ENCODE measurements around the gene HLA-DRB1. TPM values are rescaled to one million over a fixed set of nuclear protein-coding genes. Genes with fewer than 3 reads are reported as not detected.
"Not testable (repeated sequence)": the region's sequence is repeated elsewhere in the genome, so short reads cannot be mapped to it uniquely, and the experiment has no call there.

Gene HLA-DRB1
- polyA plus RNA-seq, 1 donor, result 159 TPM

DNA sequence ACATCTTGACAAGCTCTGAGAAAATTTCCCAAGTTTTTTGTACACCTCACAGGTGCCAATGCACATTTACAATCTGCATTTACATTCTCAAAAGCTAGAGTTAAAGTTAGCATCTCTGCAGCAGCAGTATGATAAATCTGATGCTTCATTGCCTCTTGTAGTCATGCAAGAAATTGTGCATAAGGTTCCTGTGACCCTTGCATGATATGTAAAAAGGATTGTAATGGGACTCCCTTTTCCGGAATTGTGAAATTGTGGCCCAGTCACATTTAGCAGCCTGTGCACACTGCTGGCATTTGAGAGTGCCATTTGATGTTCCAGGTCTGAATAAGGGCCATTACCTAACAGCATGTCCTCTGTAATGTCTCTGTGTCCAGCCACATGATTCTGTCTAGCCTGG is 24.1 kb downstream of the HLA-DRB1 start:
- H3K4me1 ChIP-seq (ENCODE audit: control insufficient read depth, insufficient read depth, low read length), result no peaks in the 10 kb centered on the region
- no CpG with 5 or more reads among the region's 1 CpG for WGBS (ENCODE audit: insufficient coverage, low lambda C conversion rate)
- H3K4me3 ChIP-seq (ENCODE audit: low read length), result no peak overlapping the region
- no peak overlapping the region for H3K27ac ChIP-seq (ENCODE audit: low read length)
- no peak for DNase-seq
- H3K27me3 ChIP-seq (ENCODE audit: control insufficient read depth, insufficient read depth, low read length), result no peaks in the 10 kb centered on the region
- H3K36me3 ChIP-seq (ENCODE audit: control insufficient read depth, insufficient read depth, low read length), result no peaks in the 10 kb centered on the region
- no peaks in the 10 kb centered on the region for H3K9me3 ChIP-seq (ENCODE audit: control insufficient read depth, low read depth, low read length)

DNA sequence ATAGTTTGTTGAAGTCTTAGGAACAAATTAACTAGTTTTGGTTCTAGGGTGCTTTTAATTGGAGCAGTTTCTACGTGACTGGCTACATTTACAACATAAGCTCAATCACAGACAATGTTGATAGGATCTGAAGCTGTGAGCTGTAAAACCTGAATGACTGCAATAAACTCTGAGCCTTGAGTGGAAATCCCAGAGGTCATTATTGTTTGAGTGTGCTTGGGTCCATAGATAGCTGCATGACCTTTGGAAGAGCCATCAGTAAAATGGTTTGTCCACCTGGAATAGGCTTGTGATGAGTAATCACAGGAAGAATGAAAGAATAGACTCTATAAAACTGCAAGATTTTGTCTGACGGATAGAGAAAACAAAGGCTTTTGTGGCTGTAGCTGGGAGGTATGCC is 26.7 kb downstream of the HLA-DRB1 start:
- no peaks in the 10 kb centered on the region for H3K36me3 ChIP-seq (ENCODE audit: control insufficient read depth, insufficient read depth, low read length)
- no peak overlapping the region for H3K4me3 ChIP-seq (ENCODE audit: low read length)
- H3K4me1 ChIP-seq (ENCODE audit: control insufficient read depth, insufficient read depth, low read length), result no peaks in the 10 kb centered on the region
- no peak overlapping the region for H3K27ac ChIP-seq (ENCODE audit: low read length)
- DNase-seq, result peak in 1 of 2 donors; percentile 70
- no peaks in the 10 kb centered on the region for H3K27me3 ChIP-seq (ENCODE audit: control insufficient read depth, insufficient read depth, low read length)
- H3K9me3 ChIP-seq (ENCODE audit: control insufficient read depth, low read depth, low read length), result no peaks in the 10 kb centered on the region
- WGBS (ENCODE audit: insufficient coverage, low lambda C conversion rate), result no CpG with 5 or more reads among the region's 2 CpGs

DNA sequence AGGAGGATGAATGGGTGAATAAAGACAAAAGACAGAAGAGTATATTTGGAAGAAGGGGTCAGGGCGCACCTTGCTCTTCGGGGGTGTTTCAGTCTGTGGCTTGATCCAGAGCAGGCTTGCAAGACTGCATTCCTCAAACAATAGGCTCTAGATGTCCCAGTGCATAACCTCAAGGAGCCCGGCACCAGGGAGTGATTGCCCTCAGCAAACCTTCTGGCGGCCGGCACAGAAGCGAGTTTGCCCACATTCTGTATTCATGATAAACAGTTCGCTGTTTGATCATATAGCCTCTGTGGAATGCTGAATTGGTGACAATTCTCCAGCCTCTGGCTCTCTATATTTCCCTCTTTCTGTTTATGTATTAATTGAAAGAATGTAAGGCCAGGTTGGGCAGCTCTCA is 29.9 kb downstream of the HLA-DRB1 start:
- H3K4me3 ChIP-seq (ENCODE audit: low read length), result no peak overlapping the region
- no peaks in the 10 kb centered on the region for H3K27me3 ChIP-seq (ENCODE audit: control insufficient read depth, insufficient read depth, low read length)
- no peaks in the 10 kb centered on the region for H3K9me3 ChIP-seq (ENCODE audit: control insufficient read depth, low read depth, low read length)
- WGBS (ENCODE audit: insufficient coverage, low lambda C conversion rate), result no CpG with 5 or more reads among the region's 7 CpGs
- no peak overlapping the region for H3K27ac ChIP-seq (ENCODE audit: low read length)
- no peak for DNase-seq
- H3K4me1 ChIP-seq (ENCODE audit: control insufficient read depth, insufficient read depth, low read length), result no peaks in the 10 kb centered on the region
- no peaks in the 10 kb centered on the region for H3K36me3 ChIP-seq (ENCODE audit: control insufficient read depth, insufficient read depth, low read length)

DNA sequence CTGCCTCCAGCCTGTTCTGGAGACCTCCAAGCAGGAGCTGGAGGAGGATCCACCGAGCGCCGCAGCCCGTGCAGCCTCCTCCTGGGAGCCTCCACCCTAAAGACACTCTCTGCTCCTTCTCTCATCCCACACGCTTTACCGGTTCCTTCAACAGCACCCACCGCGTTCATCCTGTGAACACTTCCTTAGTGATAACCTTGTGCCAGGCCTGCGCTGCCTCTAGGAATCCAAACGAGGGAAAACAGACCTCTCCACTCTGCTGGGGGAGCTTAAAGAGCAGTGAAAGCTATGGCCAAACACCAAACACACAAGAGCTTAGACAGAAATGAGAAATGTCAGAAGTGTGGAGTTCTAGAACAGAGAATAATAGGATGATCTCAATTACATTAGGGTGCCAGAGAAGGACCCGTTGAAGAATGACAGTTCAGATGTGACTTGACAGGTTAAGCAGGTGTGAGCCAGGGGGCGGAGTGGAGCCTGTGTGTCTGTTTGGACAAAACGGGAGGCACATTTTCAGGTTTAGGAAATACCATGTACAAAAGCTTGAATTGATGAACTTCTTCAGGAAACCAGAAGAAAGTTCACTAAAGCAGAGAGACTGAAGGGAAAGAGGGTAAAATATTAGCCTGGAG is 31.1 kb downstream of the HLA-DRB1 start:
- H3K36me3 ChIP-seq (ENCODE audit: control insufficient read depth, insufficient read depth, low read length), result no peaks in the 10 kb centered on the region
- WGBS (ENCODE audit: insufficient coverage, low lambda C conversion rate), result 28% methylated on average over 2 of the region's 13 CpGs
- no peak overlapping the region for H3K4me3 ChIP-seq (ENCODE audit: low read length)
- H3K4me1 ChIP-seq (ENCODE audit: control insufficient read depth, insufficient read depth, low read length), result no peaks in the 10 kb centered on the region
- no peak for DNase-seq
- no peaks in the 10 kb centered on the region for H3K9me3 ChIP-seq (ENCODE audit: control insufficient read depth, low read depth, low read length)
- H3K27me3 ChIP-seq (ENCODE audit: control insufficient read depth, insufficient read depth, low read length), result no peaks in the 10 kb centered on the region
- no peak overlapping the region for H3K27ac ChIP-seq (ENCODE audit: low read length)

DNA sequence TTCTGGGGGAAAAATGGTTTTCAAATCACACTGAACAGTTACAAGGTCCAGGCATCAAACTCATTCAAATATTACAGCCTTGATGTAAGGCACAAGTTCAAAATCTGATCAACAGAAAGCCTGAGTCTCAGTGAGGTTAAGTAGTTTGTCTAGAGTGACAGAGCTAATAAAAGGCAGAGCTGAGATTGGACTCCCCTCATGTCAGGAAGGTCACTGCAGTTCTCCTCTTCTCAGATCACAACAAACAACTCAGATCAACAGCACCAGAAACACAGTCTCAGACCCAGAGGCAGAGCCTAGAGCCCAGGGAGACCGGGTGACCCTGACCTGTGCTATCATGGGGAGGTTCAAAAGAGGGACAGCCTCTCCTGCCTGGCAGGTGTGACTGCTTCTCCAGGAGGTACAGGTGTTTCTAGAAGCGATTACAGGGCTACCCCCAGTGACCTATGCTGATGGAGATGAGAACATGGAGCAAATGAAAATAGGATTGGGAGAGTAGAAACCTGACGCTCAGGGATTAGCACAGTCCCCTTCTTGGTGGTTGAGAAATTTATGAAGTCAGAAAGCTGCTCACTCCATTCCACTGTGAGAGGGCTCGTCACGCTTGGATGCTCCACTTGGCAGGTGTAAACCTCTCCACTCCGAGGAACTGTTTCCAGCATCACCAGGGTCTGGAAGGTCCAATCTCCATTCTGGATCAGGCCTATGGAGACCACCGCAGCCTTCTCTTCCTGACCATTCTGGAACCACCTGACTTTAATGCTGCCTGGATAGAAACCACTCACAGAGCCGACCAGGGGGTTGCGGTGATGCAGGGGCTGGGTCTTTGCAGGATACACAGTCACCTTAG is 35.3 kb downstream of the HLA-DRB1 start:
- Histone ChIP-seq H3K4me3 (ENCODE audit: low read length) (no peak overlapping the region), H3K36me3 (ENCODE audit: control insufficient read depth, insufficient read depth, low read length) (no peaks in the 10 kb centered on the region), H3K27ac (ENCODE audit: low read length) (no peak overlapping the region), H3K4me1 (ENCODE audit: control insufficient read depth, insufficient read depth, low read length) (no peaks in the 10 kb centered on the region), H3K9me3 (ENCODE audit: control insufficient read depth, low read depth, low read length) (no peaks in the 10 kb centered on the region), H3K27me3 (ENCODE audit: control insufficient read depth, insufficient read depth, low read length) (no peaks in the 10 kb centered on the region)
- WGBS (ENCODE audit: insufficient coverage, low lambda C conversion rate), result no CpG with 5 or more reads among the region's 9 CpGs
- DNase-seq, result no peak

DNA sequence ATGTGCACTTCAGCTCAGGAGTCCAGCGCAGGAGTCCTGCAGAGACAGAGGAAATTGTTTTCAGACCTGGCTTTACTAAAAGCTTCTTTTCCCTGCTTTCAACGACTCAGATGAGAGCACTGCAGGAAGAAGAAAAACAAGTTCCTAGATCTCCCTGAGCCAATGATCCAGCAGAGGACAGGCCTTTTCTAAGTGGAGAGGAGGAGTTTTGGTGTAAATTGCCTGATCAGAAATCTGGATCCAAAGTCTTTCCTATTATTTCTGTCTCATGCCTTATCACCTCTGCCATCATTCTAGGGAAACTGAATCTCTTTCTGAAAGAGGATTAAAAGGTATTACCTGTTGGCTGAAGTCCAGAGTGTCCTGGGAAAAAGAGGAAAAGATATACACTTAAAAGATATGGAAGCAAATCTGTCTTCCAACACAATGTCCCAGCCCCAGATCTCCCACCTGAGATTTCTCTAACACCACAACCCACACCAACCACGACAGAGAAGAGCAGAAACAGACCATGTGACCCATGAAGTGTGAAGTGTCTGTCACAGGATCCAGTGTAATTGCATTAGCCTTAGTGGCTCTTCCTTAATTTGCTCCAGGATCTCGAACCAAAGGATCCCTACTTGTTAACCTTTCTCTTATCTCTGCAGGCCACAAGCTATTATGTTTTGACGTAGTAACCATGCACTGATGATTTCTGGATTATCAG is 36.5 kb downstream of the HLA-DRB1 start:
- no CpG with 5 or more reads among the region's 5 CpGs for WGBS (ENCODE audit: insufficient coverage, low lambda C conversion rate)
- H3K27me3 ChIP-seq (ENCODE audit: control insufficient read depth, insufficient read depth, low read length), result no peaks in the 10 kb centered on the region
- peak in 1 of 2 donors; percentile 29 for DNase-seq

DNA sequence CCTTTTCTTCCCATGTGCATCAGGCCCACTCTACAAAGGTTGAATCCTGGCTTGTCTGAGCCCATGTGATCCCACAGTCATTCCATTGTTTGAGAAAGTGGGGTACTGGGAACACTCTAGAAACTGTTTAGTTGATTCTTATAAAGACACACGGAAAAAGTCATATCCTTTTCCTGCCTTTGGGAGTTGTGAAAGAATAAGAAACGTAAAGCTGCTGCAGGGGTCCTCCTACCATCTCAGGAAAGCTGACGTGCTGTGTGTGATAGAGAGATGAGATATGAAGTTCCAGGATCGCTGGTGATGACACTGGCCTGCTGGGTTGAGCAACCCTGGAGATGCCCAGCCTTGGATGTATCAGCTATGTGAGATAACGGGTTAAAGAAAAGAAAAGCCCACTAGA is 38.2 kb downstream of the HLA-DRB1 start:
- Histone ChIP-seq H3K27ac (ENCODE audit: low read length) (no peak overlapping the region), H3K36me3 (ENCODE audit: control insufficient read depth, insufficient read depth, low read length) (no peaks in the 10 kb centered on the region), H3K4me1 (ENCODE audit: control insufficient read depth, insufficient read depth, low read length) (no peaks in the 10 kb centered on the region), H3K27me3 (ENCODE audit: control insufficient read depth, insufficient read depth, low read length) (no peaks in the 10 kb centered on the region), H3K9me3 (ENCODE audit: control insufficient read depth, low read depth, low read length) (no peaks in the 10 kb centered on the region), H3K4me3 (ENCODE audit: low read length) (no peak overlapping the region)
- no peak for DNase-seq
- no CpG with 5 or more reads among the region's 5 CpGs for WGBS (ENCODE audit: insufficient coverage, low lambda C conversion rate)

More for the DNA sequence above, 36.5 kb downstream of the HLA-DRB1 start:
- H3K4me1 ChIP-seq (ENCODE audit: control insufficient read depth, insufficient read depth, low read length), result no peaks in the 10 kb centered on the region
- no peak overlapping the region for H3K4me3 ChIP-seq (ENCODE audit: low read length)
- no peaks in the 10 kb centered on the region for H3K9me3 ChIP-seq (ENCODE audit: control insufficient read depth, low read depth, low read length)
- no peaks in the 10 kb centered on the region for H3K36me3 ChIP-seq (ENCODE audit: control insufficient read depth, insufficient read depth, low read length)
- H3K27ac ChIP-seq (ENCODE audit: low read length), result no peak overlapping the region

DNA sequence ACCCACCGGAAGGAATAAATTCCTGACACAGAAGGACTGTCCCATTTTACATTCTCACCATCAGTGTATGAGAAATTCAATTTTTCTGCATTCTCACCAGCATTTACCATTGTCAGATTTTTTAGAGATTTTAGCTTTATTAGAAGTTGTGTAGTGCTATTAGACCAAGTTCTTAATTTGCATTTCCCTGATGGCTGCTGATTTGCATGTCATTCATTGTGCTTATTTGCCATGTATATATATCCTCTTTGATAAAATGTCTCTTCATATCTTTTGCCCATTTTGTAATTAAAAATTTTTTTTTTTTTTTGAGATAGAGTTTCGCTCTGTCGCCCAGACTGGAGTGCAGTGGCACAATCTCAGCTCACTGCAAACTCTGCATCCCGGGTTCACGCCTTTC is 49.8 kb downstream of the HLA-DRB1 start:
- WGBS (ENCODE audit: insufficient coverage, low lambda C conversion rate), result no CpG with 5 or more reads among the region's 5 CpGs
- no peak overlapping the region for H3K27ac ChIP-seq (ENCODE audit: low read length)
- H3K4me3 ChIP-seq (ENCODE audit: low read length), result no peak overlapping the region

DNA sequence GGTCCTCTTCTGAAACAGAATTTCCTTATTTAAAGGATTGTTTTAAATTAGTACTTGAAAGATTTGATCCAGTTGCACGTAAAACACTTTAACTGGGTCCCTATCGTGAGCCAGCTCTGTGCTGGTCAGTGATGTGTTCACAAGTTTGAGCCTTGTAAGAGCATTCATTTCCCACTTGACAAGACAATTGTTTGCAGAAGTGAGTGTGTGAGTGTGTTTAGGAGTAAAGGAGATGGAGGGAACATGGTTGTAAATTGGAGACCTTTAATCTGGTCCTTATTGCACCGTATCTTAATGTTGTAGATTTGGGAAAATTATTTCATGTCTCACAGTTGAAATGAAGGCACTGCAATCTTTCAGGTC is 59.2 kb downstream of the HLA-DRB1 start:
- H3K9me3 ChIP-seq (ENCODE audit: control insufficient read depth, low read depth, low read length); H3K27ac ChIP-seq (ENCODE audit: low read length); DNase-seq; H3K4me3 ChIP-seq (ENCODE audit: low read length); H3K36me3 ChIP-seq (ENCODE audit: control insufficient read depth, insufficient read depth, low read length); H3K27me3 ChIP-seq (ENCODE audit: control insufficient read depth, insufficient read depth, low read length); H3K4me1 ChIP-seq (ENCODE audit: control insufficient read depth, insufficient read depth, low read length): not testable (repeated sequence)
- WGBS (ENCODE audit: insufficient coverage, low lambda C conversion rate), result no CpG with 5 or more reads among the region's 3 CpGs

More for the DNA sequence above, 49.8 kb downstream of the HLA-DRB1 start:
- no peak for DNase-seq
- H3K27me3 ChIP-seq (ENCODE audit: control insufficient read depth, insufficient read depth, low read length), result no peaks in the 10 kb centered on the region
- H3K36me3 ChIP-seq (ENCODE audit: control insufficient read depth, insufficient read depth, low read length), result no peaks in the 10 kb centered on the region
- H3K9me3 ChIP-seq (ENCODE audit: control insufficient read depth, low read depth, low read length), result no peaks in the 10 kb centered on the region
- no peaks in the 10 kb centered on the region for H3K4me1 ChIP-seq (ENCODE audit: control insufficient read depth, insufficient read depth, low read length)

DNA sequence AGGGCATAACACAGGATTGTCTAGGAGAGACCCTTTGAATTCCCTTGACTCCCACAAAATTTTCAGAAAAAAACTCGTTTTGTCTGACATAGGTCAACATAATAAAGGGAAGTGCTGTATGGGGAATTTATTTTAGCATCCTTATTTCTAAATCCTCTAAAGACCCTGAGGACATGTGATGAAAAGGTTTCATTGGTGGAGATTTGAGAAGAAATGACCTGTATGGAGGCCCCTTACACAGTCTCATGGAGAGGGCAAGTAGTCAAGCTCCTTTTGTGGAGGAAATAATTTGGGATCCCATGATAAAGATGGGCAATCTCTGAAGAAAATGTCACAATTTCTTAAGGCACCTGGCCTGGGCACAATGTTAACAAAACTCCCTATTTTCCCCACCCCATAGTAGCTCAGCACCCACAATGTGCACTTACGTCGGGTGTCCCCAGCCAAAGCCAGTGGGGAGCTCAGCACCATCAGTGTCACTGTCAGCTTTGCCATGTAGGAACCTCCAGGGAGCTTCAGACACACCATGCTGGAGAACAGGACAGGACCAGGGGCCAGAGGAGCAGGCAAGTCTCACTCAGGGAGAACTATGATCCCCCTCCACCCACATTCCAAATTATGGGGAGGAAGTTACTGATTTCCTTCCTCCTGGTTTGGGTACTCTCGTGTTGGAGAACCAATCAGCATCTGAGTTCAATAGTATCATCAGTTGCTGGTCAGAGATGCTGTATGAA is 59.8 kb downstream of the HLA-DRB1 start, which contains the start of gene HLA-DRB5:
Gene HLA-DRB5, minus strand, starts transcription at position 591 of the 734 bp plus-strand sequence. Its CDS starts 63 bp downstream, at position 528.
- no peaks in the 10 kb centered on the region for H3K9me3 ChIP-seq (ENCODE audit: control insufficient read depth, low read depth, low read length)
- H3K4me1 ChIP-seq (ENCODE audit: control insufficient read depth, insufficient read depth, low read length), result no peaks in the 10 kb centered on the region
- H3K27ac ChIP-seq (ENCODE audit: low read length), result no peak within 1 kb of the TSS
- WGBS (ENCODE audit: insufficient coverage, low lambda C conversion rate), result no CpG with 5 or more reads among the region's 4 CpGs
- peak in 1 of 2 donors; percentile 23 for DNase-seq
- H3K4me3 ChIP-seq (ENCODE audit: low read length), result no peak within 1 kb of the TSS
- no peaks in the 10 kb centered on the region for H3K36me3 ChIP-seq (ENCODE audit: control insufficient read depth, insufficient read depth, low read length)
- H3K27me3 ChIP-seq (ENCODE audit: control insufficient read depth, insufficient read depth, low read length), result no peaks in the 10 kb centered on the region

Measured in large intestine (tissue), 3 donors.